Measurements from ENCODE around the gene ASTL.

- no peak for TF ChIP-seq CTCF (IDR thresholded peaks at IDR 0.05; ENCODE audit: low read depth, low read length, missing input control)
- TF ChIP-seq REST (IDR thresholded peaks at IDR 0.05), result no peak
- TF ChIP-seq RXRA (IDR thresholded peaks at IDR 0.05), result no peak
These were observed 38.2 kb downstream of the ASTL start for GRCh38 chr2:96099861-96100798.

Data from liver (tissue), 3 donors.